DND-41 (cell line): ENCODE data around the gene SLC1A7.

ENCODE experiments used
- ATAC-seq: fragments of 200-7000 bp; cut with Tn5 transposase; 3 replicates; pipeline ENCODE4 v1.9.1; 2021; ENCODE audit warnings: low read depth; ENCODE audit not compliant: insufficient read depth
- DNase-seq: peaks from one replicate; pipeline ENCODE4 v3.0.0-alpha.2; 2020
- H2AFZ ChIP-seq: 2 replicates; pipeline ENCODE4 v1.6.0; 2012; ENCODE audit warnings: low read depth, low read length
- H3K27ac ChIP-seq: 2 replicates; pipeline ENCODE4 v1.5.1; 2012; ENCODE audit warnings: low read length, inconsistent platforms
- H3K27me3 ChIP-seq: fragments of 200-600 bp; sonication (generic); 2 replicates; pipeline ENCODE4 v1.6.0; 2012; ENCODE audit warnings: low read length, mild to moderate bottlenecking, inconsistent platforms; ENCODE audit not compliant: insufficient read depth, poor library complexity
- H3K36me3 ChIP-seq: 2 replicates; pipeline ENCODE4 v1.5.1; 2012; ENCODE audit warnings: low read length, inconsistent platforms; ENCODE audit not compliant: insufficient read depth
- H3K4me1 ChIP-seq: 2 replicates; pipeline ENCODE4 v1.5.1; 2012; ENCODE audit warnings: mild to moderate bottlenecking, low read length; ENCODE audit not compliant: insufficient read depth
- H3K4me2 ChIP-seq: 2 replicates; pipeline ENCODE4 v1.6.0; 2012; ENCODE audit warnings: mild to moderate bottlenecking, moderate library complexity, low read length, inconsistent platforms; ENCODE audit not compliant: insufficient read depth
- H3K4me3 ChIP-seq, 2 experiments: fragments of 200-600 bp in 1 of 2; shearing (Covaris generic) in 1 of 2; 2 replicates each; pipeline ENCODE4 v1.5.1; 2012 to 2016; ENCODE audit warnings: inconsistent platforms in 2 of 2, low read length in 2 of 2, mild to moderate bottlenecking in 2 of 2, low read depth in 1 of 2, moderate library complexity in 1 of 2
- H3K79me2 ChIP-seq: 2 replicates; pipeline ENCODE4 v1.6.0; 2012; ENCODE audit warnings: low read length, inconsistent platforms; ENCODE audit not compliant: insufficient read depth
- H3K9ac ChIP-seq: 2 replicates; pipeline ENCODE4 v1.6.0; 2012; ENCODE audit warnings: low read depth, mild to moderate bottlenecking, inconsistent platforms, low read length, moderate library complexity
- H3K9me3 ChIP-seq: 2 replicates; pipeline ENCODE4 v1.5.1; 2012; ENCODE audit warnings: low read length, moderate library complexity, mild to moderate bottlenecking, inconsistent platforms; ENCODE audit not compliant: insufficient read depth, severe bottlenecking
- H4K20me1 ChIP-seq: 2 replicates; pipeline ENCODE4 v1.6.0; 2012; ENCODE audit warnings: low read length; ENCODE audit not compliant: insufficient read depth
- EZH2 ChIP-seq: IDR thresholded peaks from 3 replicates; pipeline ENCODE4 v1.6.1; 2012; ENCODE audit warnings: borderline replicate concordance, low read depth, mild to moderate bottlenecking, moderate library complexity, low read length, inconsistent platforms; ENCODE audit not compliant: severe bottlenecking
- TF ChIP-seq, protein P1 (sequence below): IDR thresholded peaks from 2 replicates; pipeline ENCODE4 v1.5.1; 2012; ENCODE audit warnings: borderline replicate concordance, low read length, moderate library complexity, mild to moderate bottlenecking; ENCODE audit not compliant: poor library complexity, severe bottlenecking; ENCODE audit errors: extremely low read depth

SLC1A7 gene

DNA sequence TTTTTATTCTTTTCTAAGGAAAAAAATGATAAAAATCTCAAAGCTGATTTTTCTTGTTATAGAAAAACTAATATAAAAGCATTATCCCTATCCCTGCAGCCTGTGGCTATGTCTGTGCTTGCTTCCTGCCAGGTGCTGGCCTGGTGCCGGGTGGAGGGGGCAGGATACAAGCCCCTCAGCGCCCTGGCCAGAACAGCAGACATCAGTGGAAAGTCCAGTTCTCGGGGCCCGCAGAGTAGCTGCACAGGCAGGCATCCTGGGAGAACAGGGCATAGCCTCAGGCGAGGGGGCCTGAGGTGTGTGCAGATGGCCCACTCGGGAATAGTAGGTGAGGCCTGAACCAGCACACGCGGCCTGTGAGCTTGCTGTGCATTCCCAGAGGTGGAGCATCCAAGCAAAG, 57.0 kb downstream of the SLC1A7 start:
- no peak for TF ChIP-seq EZH2
- TF ChIP-seq, protein P1, sequence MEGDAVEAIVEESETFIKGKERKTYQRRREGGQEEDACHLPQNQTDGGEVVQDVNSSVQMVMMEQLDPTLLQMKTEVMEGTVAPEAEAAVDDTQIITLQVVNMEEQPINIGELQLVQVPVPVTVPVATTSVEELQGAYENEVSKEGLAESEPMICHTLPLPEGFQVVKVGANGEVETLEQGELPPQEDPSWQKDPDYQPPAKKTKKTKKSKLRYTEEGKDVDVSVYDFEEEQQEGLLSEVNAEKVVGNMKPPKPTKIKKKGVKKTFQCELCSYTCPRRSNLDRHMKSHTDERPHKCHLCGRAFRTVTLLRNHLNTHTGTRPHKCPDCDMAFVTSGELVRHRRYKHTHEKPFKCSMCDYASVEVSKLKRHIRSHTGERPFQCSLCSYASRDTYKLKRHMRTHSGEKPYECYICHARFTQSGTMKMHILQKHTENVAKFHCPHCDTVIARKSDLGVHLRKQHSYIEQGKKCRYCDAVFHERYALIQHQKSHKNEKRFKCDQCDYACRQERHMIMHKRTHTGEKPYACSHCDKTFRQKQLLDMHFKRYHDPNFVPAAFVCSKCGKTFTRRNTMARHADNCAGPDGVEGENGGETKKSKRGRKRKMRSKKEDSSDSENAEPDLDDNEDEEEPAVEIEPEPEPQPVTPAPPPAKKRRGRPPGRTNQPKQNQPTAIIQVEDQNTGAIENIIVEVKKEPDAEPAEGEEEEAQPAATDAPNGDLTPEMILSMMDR: no peak
- no peaks in the 10 kb centered on the region for H3K27me3 ChIP-seq
- no peak overlapping the region for H2AFZ ChIP-seq
- H3K79me2 ChIP-seq: no peaks in the 10 kb centered on the region
- H3K9me3 ChIP-seq: no peaks in the 10 kb centered on the region
- H3K4me1 ChIP-seq: no peaks in the 10 kb centered on the region
- H3K4me3 ChIP-seq: no peak overlapping the region
- H3K27ac ChIP-seq: no peak overlapping the region
- no peak for DNase-seq
- no peak overlapping the region for H3K4me2 ChIP-seq
- peaks cover 5% of the 10 kb centered on the region; the same call in 1 of the 2 replicates for H4K20me1 ChIP-seq
- ATAC-seq: no peak
- H3K9ac ChIP-seq: no peak overlapping the region
- no peaks in the 10 kb centered on the region for H3K36me3 ChIP-seq

DNA sequence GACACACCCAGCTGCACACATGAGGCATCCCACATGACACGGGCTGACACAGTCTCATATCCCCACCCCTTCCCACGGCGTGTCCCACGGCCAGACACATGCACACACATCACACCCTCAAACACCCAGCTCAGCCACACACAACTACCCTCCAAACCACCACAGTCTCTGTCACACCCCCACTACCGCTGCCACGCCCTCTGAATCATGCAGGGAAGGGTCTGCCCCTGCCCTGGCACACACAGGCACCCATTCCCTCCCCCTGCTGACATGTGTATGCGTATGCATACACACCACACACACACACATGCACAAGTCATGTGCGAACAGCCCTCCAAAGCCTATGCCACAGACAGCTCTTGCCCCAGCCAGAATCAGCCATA, 57.9 kb downstream of the SLC1A7 start:
- Histone ChIP-seq H3K4me3 (no peak overlapping the region), H3K79me2 (no peaks in the 10 kb centered on the region), H4K20me1 (peaks cover 5% of the 10 kb centered on the region; the same call in 1 of the 2 replicates), H3K4me2 (no peak overlapping the region), H2AFZ (no peak overlapping the region), H3K4me1 (no peaks in the 10 kb centered on the region), H3K9ac (no peak overlapping the region), H3K27me3 (no peaks in the 10 kb centered on the region), H3K9me3 (no peaks in the 10 kb centered on the region), H3K27ac (no peak overlapping the region), H3K36me3 (no peaks in the 10 kb centered on the region)
- ATAC-seq: no peak
- TF ChIP-seq, protein P1: no peak
- no peak for TF ChIP-seq EZH2
- DNase-seq: no peak

DNA sequence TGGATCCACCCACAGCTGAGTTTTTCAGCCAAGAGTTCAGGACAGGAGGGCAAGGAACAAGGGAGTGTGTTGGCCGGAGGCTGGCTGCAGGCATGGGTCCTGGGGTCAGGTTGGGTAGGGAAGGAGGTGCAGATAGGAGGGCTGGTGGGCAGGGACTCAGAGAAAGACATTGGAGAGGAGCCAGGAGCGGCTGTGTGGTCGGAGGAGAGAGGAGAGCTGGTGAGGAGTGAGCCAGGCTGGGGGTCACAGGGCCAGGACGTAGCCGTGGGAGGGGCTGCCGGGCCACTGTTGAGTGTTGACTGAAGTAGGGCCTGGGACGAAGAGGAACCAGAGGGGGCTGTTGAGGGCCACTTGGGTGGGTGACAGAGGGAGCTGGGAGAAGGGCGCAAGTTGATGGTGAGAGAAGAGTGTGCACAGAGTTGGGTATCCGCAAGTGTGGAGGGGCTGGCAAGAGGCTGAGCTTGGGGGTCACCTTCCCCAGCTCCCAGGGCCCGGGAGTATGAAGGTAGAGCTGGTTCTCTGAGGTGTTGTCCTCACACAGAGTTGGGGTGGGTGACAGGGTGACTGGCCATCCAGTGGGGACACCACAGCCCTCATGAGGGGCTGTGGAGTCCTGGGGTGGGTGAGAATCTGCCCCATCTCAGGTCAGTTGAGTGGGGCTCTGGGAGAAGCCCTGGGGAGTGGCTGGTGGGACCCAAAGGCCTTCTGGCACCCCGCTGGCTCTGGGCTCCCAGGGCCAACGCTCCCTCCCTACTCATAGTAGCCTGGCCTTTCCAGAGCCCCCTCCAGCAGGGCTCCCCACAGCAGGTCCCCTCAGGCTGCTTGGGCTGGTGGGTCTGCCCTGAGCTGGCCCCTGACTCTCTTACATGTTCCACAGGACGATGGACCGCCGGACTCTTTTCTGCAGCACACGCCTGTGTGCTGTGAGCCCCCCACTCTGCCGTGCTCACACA, 58.5 kb downstream of the SLC1A7 start:
- ATAC-seq (no peak), DNase-seq (no peak)
- Histone ChIP-seq H3K9me3 (no peaks in the 10 kb centered on the region), H3K4me3 (no peak overlapping the region), H3K27me3 (no peaks in the 10 kb centered on the region), H3K79me2 (no peaks in the 10 kb centered on the region), H3K4me2 (no peak overlapping the region), H3K9ac (no peak overlapping the region), H3K4me1 (no peaks in the 10 kb centered on the region), H4K20me1 (peaks cover 5% of the 10 kb centered on the region; the same call in 1 of the 2 replicates), H3K27ac (no peak overlapping the region), H2AFZ (no peak overlapping the region), H3K36me3 (no peaks in the 10 kb centered on the region)
- TF ChIP-seq, protein P1: no peak
- no peak for TF ChIP-seq EZH2
